K562 (cell line): ENCODE results near the gene MCAM. TPM values are rescaled to one million over a fixed set of nuclear protein-coding genes. Genes with fewer than 3 reads are reported as not detected.

Source experiments
- ATAC-seq: fragments of 200-7000 bp; cut with Tn5 transposase; 3 replicates; pipeline ENCODE4 v1.9.1; 2020; ENCODE audit warnings: moderate library complexity
- BruUV-seq: library from RNA; stranded (reverse); fragments of 400-500 nt; replicated peaks from 2 replicates; lab custom pipeline; 2021; lab: Mats Ljungman, UMichigan
- CTCF ChIA-PET: fragments of 300-600 bp; formaldehyde crosslinking; extraction: SDS; loops from one replicate; lab custom pipeline; 2021; ENCODE audit warnings: low intra/inter-chr PET ratio; lab: Yijun Ruan, JAX
- POLR2A ChIA-PET: fragments of 300-600, 350-650 bp; sonication (Branson Sonifier 250); formaldehyde crosslinking; extraction: SDS; loops from one replicate; lab custom pipeline; 2021; ENCODE audit warnings: antibody characterized with exemption, inconsistent platforms; lab: Yijun Ruan, JAX
- DNase-seq, 4 experiments: peaks; one replicate each; pipeline versions ENCODE4 v3.0.0 to v3.0.0-alpha.2; 2011 to 2018; ENCODE audit warnings: low spot score in 3 of 4, mixed read lengths in 3 of 4; ENCODE audit errors: extremely low read depth in 1 of 4
- FAIRE-seq: peaks from 2 replicates; lab custom pipeline; 2011; peaks lifted over from hg19 to GRCh38; lab: Jason Lieb, UNC
- H2AFZ ChIP-seq: 2 replicates; pipeline ENCODE4 v1.6.0; 2011; ENCODE audit warnings: low read depth, low read length, control low read depth, inconsistent platforms
- H3K27ac ChIP-seq: fragments of 200-600 bp; 3 replicates; pipeline ENCODE4 v1.8.0; 2011; ENCODE audit warnings: low read depth, mild to moderate bottlenecking, control low read depth, inconsistent platforms, low read length, moderate library complexity, mixed read lengths; ENCODE audit errors: extremely low read depth
- H3K27me3 ChIP-seq, 2 experiments: fragments of 300-600 bp in 1 of 2; 2 replicates in 1 of 2; 3 replicates in 1 of 2; pipeline versions ENCODE4 v1.6.0 to v1.8.0; 2011; ENCODE audit warnings: inconsistent platforms in 2 of 2, low read length in 2 of 2, mild to moderate bottlenecking in 1 of 2, mixed read lengths in 1 of 2, moderate library complexity in 1 of 2; ENCODE audit not compliant: control insufficient read depth in 2 of 2, insufficient read depth in 2 of 2
- H3K36me3 ChIP-seq: fragments of 300-600 bp; 3 replicates; pipeline ENCODE4 v1.8.0; 2011; ENCODE audit warnings: mild to moderate bottlenecking, low read length, inconsistent platforms; ENCODE audit not compliant: control insufficient read depth, insufficient read depth
- H3K4me1 ChIP-seq, 2 experiments: fragments of 200-600 bp in 1 of 2; replicated peaks in 1 of 2; 2 replicates in 1 of 2; 3 replicates in 1 of 2; pipeline versions ENCODE4 v1.5.1 to v1.8.0; 2011; ENCODE audit warnings: inconsistent platforms in 2 of 2, low read length in 2 of 2, mild to moderate bottlenecking in 1 of 2, mixed read lengths in 1 of 2, moderate library complexity in 1 of 2; ENCODE audit not compliant: control insufficient read depth in 2 of 2, insufficient read depth in 2 of 2
- H3K4me2 ChIP-seq: 2 replicates; pipeline ENCODE4 v1.6.1; 2011; ENCODE audit warnings: low read length, control low read depth, inconsistent platforms, mixed read lengths; ENCODE audit not compliant: insufficient read depth
- H3K4me3 ChIP-seq: fragments of 200-600 bp; sonication (generic), shearing (Covaris generic); 2 replicates; pipeline ENCODE4 v1.5.1; 2016; ENCODE audit warnings: control low read depth, inconsistent platforms
- H3K79me2 ChIP-seq: fragments of 200-600 bp; 3 replicates; pipeline ENCODE4 v1.8.0; 2011; ENCODE audit warnings: low read length, inconsistent platforms; ENCODE audit not compliant: control insufficient read depth, insufficient read depth
- H3K9ac ChIP-seq, 2 experiments: 2 replicates each; pipeline versions ENCODE4 v1.6.0 to v1.6.1; 2011; ENCODE audit warnings: low read depth in 2 of 2, low read length in 2 of 2, control low read depth in 1 of 2, inconsistent platforms in 1 of 2, mild to moderate bottlenecking in 1 of 2, mixed read lengths in 1 of 2; ENCODE audit not compliant: insufficient read depth in 1 of 2
- H3K9me1 ChIP-seq: one replicate; pipeline ENCODE4 v1.6.0; 2011; ENCODE audit warnings: inconsistent platforms, mild to moderate bottlenecking, low read length, moderate library complexity; ENCODE audit not compliant: control insufficient read depth, insufficient read depth
- H3K9me3 ChIP-seq: replicated peaks from 2 replicates; pipeline ENCODE4 v1.5.1; 2011; ENCODE audit warnings: low read depth, low read length, inconsistent platforms; ENCODE audit not compliant: control insufficient read depth, insufficient read depth
- H4K20me1 ChIP-seq: replicated peaks from 2 replicates; pipeline ENCODE4 v1.6.1; 2011; ENCODE audit warnings: low read length, inconsistent platforms, mixed read lengths; ENCODE audit not compliant: control insufficient read depth, insufficient read depth
- CREB3 ChIP-seq: fragments of 450-650 bp; conservative IDR thresholded peaks from 2 replicates; pipeline ENCODE4 v1.6.1; 2016; ENCODE audit warnings: missing genetic modification characterization, low read depth, mild to moderate bottlenecking, missing compliant biosample characterization, moderate library complexity
- ETV1 ChIP-seq: fragments of 450-650 bp; conservative IDR thresholded peaks from 2 replicates; pipeline ENCODE4 v1.6.1; 2016; ENCODE audit warnings: missing genetic modification characterization, control low read depth, low read depth, missing compliant biosample characterization
- MEF2D ChIP-seq: conservative IDR thresholded peaks from 2 replicates; pipeline ENCODE4 v1.6.1; 2016; ENCODE audit warnings: low read depth, missing genetic modification characterization, missing compliant biosample characterization
- TCF3 ChIP-seq: sonication (generic); formaldehyde crosslinking; IDR thresholded peaks from 2 replicates; pipeline ENCODE4 v1.4.0; 2020; ENCODE audit warnings: mild to moderate bottlenecking, missing genetic modification reagents
- ZNF277 ChIP-seq: fragments of 250-450 bp; sonication (Bioruptor Pico); IDR thresholded peaks from 2 replicates; pipeline ENCODE4 v1.8.0; 2022; ENCODE audit warnings: inconsistent platforms, mild to moderate bottlenecking, moderate library complexity, borderline replicate concordance
- WGBS: fragments of 100-300 bp; shearing (Covaris generic); methylation state at CpG from one replicate; pipeline ENCODE4 v1.1.6; 2016; ENCODE audit warnings: low coverage, mixed read lengths; ENCODE audit not compliant: insufficient coverage; ENCODE audit errors: missing lambda C conversion rate; 5-methylcytosine and 5-hydroxymethylcytosine counted together
- in situ Hi-C: fragments of 300-500 bp; cut with MboI; formaldehyde crosslinking; loops from 4 replicates; pipeline ENCODE4 v1.15.0; 2018; ENCODE audit warnings: inconsistent platforms, mixed read lengths
- intact Hi-C: fragments of 100-400 bp; cut with micrococcal nuclease; formaldehyde crosslinking; loops from 2 replicates; pipeline ENCODE4 v1.14.2; 2022
- polyA plus RNA-seq, 8 experiments: library from polyadenylated mRNA; depleted of rRNA in 4 of 8; stranded (reverse) in 5 of 8; unstranded in 3 of 8; fragments of >200 nt; fragmentation: Nextera tagmentation in 2 of 8; fragmentation: Illumina TruSeq in 1 of 8; extraction: Ambion mirVana in 2 of 8; extraction: Trizol in 1 of 8; gene quantifications; 2 replicates each; pipeline versions ENCODE4 v1.2.1 to v1.2.3, GENCODE V29; 2011 to 2014; ENCODE audit warnings: inconsistent platforms in 1 of 8, missing spikeins in 1 of 8
- total RNA-seq, 7 experiments: library from RNA; depleted of rRNA in 6 of 7; stranded (reverse); fragments of >200 nt in 6 of 7; fragmentation: Illumina TruSeq in 2 of 7; extraction: Trizol in 2 of 7; gene quantifications; 2 replicates each; pipeline versions ENCODE4 v1.2.1 to v1.2.3, GENCODE V29; 2011 to 2021; ENCODE audit warnings: low replicate concordance in 1 of 7

MCAM gene
- total and polyA plus RNA-seq, 9 of the 15 experiments (the other 6 are each of a cell fraction or from before 2014, with no cell fraction given): 14.7 to 118 (median 53.6) TPM

GRCh38 chr11:119263352-119263940 is 53.5 kb downstream of the MCAM start:
- WGBS: 3% methylated on average over 3 of the region's 3 CpGs
- ChIA-PET CTCF (interaction anchor here (0.6 kb wide), 1 partner anchor 35 kb away, joined by 4 read pairs; no protein-coding TSS in a partner anchor), POLR2A (interaction anchor here (0.6 to 1.8 kb wide), 6 partner anchors 8 to 148 kb away, joined by 3 to 5 read pairs (median 4); no protein-coding TSS in a partner anchor)
- Histone ChIP-seq H3K4me3 (no peak overlapping the region), H3K27me3 (no peaks in the 10 kb centered on the region), H3K9ac (no peak overlapping the region), H2AFZ (no peak overlapping the region), H3K4me1 (peaks cover 0 to 31% of the 10 kb centered on the region in 2 experiments; a peak in 3 of 5 replicates), H3K27ac (no peak overlapping the region; the same call in 2 of the 3 replicates), H3K9me3 (no peaks in the 10 kb centered on the region), H3K36me3 (no peaks in the 10 kb centered on the region), H4K20me1 (no peaks in the 10 kb centered on the region), H3K4me2 (no peak overlapping the region), H3K79me2 (peaks cover 33% of the 10 kb centered on the region), H3K9me1 (no peaks in the 10 kb centered on the region)
- TF ChIP-seq MEF2D (tag) (peak; percentile 84), ETV1 (peak; percentile 37; the same call in 1 of the 2 replicates), TCF3 (CRISPR knock-in tag) (0 out of 2 replicates have a peak, but pooled peaks have one; percentile 15), CREB3 (tag) (no peak), ZNF277 (CRISPR knock-in tag) (no peak)
- DNase-seq (no peak), FAIRE-seq (no peak), ATAC-seq (no peak)
- in situ Hi-C loops: no loop called here
- intact Hi-C loops: no loop called here
- no TSS peak for BruUV-seq
